Chondrocyte (in vitro differentiated cells): ENCODE measurements around the gene GRIN2D. TPM values are rescaled to one million over a fixed set of nuclear protein-coding genes. Genes with fewer than 3 reads are reported as not detected.
"Not testable (repeated sequence)": the region's sequence is repeated elsewhere in the genome, so short reads cannot be mapped to it uniquely, and the experiment has no call there.

Source experiments
- DNase-seq: peaks from one replicate; pipeline ENCODE4 v3.0.0; 2021; ENCODE audit warnings: mixed read lengths, low spot score
- H3K27ac Mint-ChIP-seq: one replicate; pipeline ENCODE4 v1.8.0; 2021; ENCODE audit warnings: mild to moderate bottlenecking, moderate library complexity, mixed read lengths; ENCODE audit not compliant: unreplicated experiment
- H3K27me3 Mint-ChIP-seq: 2 replicates; pipeline ENCODE4 v1.8.0; 2021; ENCODE audit warnings: low read depth, mixed read lengths
- H3K36me3 Mint-ChIP-seq: 2 replicates; pipeline ENCODE4 v1.8.0; 2021; ENCODE audit warnings: low read depth, mixed read lengths
- H3K4me1 Mint-ChIP-seq: 2 replicates; pipeline ENCODE4 v1.8.0; 2021; ENCODE audit warnings: low read depth, mild to moderate bottlenecking, mixed read lengths
- H3K4me3 Mint-ChIP-seq: one replicate; pipeline ENCODE4 v1.8.0; 2021; ENCODE audit warnings: mild to moderate bottlenecking, moderate library complexity, mixed read lengths; ENCODE audit not compliant: unreplicated experiment
- H3K9me3 Mint-ChIP-seq: 2 replicates; pipeline ENCODE4 v1.8.0; 2021; ENCODE audit warnings: low read depth, mixed read lengths
- total RNA-seq: library from RNA; stranded (reverse); gene quantifications from 3 replicates; pipeline ENCODE4 v1.2.1, GENCODE V29; 2021
- TF ChIP-seq, protein P1 (sequence below): fragments of 200-600 bp; sonication (generic); IDR thresholded peaks from 2 replicates; pipeline ENCODE4 v1.5.0; 2021; ENCODE audit warnings: antibody characterized with exemption, mild to moderate bottlenecking, moderate library complexity

The GRIN2D gene
- total RNA-seq, 1 donor from 2014 or later, result 4.9 TPM

GRCh38 chr19:48391100-48392005 lies 2.1 kb upstream of the GRIN2D start, which contains the start of gene KDELR1:
TSS of gene KDELR1 (minus strand) at chr19:48391551. CDS start at chr19:48391358, 193 bp downstream.
- DNase-seq, result no peak
- no peaks in the 10 kb centered on the region for H3K9me3 Mint-ChIP-seq
- peaks cover 41% of the 10 kb centered on the region for H3K4me1 Mint-ChIP-seq
- H3K4me3 Mint-ChIP-seq, result peak within 1 kb of the TSS; percentile 89
- peaks cover 12% of the 10 kb centered on the region for H3K36me3 Mint-ChIP-seq
- peak within 1 kb of the TSS; percentile 96 for H3K27ac Mint-ChIP-seq
- TF ChIP-seq, protein P1, sequence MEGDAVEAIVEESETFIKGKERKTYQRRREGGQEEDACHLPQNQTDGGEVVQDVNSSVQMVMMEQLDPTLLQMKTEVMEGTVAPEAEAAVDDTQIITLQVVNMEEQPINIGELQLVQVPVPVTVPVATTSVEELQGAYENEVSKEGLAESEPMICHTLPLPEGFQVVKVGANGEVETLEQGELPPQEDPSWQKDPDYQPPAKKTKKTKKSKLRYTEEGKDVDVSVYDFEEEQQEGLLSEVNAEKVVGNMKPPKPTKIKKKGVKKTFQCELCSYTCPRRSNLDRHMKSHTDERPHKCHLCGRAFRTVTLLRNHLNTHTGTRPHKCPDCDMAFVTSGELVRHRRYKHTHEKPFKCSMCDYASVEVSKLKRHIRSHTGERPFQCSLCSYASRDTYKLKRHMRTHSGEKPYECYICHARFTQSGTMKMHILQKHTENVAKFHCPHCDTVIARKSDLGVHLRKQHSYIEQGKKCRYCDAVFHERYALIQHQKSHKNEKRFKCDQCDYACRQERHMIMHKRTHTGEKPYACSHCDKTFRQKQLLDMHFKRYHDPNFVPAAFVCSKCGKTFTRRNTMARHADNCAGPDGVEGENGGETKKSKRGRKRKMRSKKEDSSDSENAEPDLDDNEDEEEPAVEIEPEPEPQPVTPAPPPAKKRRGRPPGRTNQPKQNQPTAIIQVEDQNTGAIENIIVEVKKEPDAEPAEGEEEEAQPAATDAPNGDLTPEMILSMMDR, result peak; percentile 87
- H3K27me3 Mint-ChIP-seq, result no peaks in the 10 kb centered on the region

DNA sequence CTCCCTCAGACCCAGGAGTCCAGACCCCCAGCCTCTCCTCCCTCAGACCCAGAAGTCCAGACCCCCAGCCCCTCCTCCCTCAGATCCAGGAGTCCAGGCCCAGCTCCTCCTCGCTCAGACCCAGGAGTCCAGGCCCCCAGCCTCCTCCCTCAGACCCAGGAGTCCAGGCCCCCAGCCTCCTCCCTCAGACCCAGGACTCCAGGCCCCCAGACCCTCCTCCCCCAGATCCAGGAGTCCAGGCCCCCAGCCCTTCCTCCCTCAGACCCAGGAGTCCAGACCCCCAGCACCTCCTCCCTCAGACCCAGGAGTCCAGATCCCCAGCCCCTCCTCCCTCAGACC lies 1.5 kb upstream of the GRIN2D start:
- H3K4me3 Mint-ChIP-seq, H3K9me3 Mint-ChIP-seq, H3K27ac Mint-ChIP-seq, H3K27me3 Mint-ChIP-seq, DNase-seq: not testable (repeated sequence)
- Mint-ChIP-seq H3K4me1 (peaks cover 43% of the 10 kb centered on the region), H3K36me3 (peaks cover 11% of the 10 kb centered on the region)

- DNase-seq, result no peak
- Mint-ChIP-seq H3K4me1 (peaks cover 52% of the 10 kb centered on the region), H3K4me3 (no peak overlapping the region), H3K27ac (no peak overlapping the region), H3K27me3 (no peaks in the 10 kb centered on the region), H3K36me3 (peaks cover 5% of the 10 kb centered on the region), H3K9me3 (no peaks in the 10 kb centered on the region)
- TF ChIP-seq, protein P1, result no peak
Measured at GRCh38 chr19:48392860-48393558, 459 bp upstream of the GRIN2D start.

DNA sequence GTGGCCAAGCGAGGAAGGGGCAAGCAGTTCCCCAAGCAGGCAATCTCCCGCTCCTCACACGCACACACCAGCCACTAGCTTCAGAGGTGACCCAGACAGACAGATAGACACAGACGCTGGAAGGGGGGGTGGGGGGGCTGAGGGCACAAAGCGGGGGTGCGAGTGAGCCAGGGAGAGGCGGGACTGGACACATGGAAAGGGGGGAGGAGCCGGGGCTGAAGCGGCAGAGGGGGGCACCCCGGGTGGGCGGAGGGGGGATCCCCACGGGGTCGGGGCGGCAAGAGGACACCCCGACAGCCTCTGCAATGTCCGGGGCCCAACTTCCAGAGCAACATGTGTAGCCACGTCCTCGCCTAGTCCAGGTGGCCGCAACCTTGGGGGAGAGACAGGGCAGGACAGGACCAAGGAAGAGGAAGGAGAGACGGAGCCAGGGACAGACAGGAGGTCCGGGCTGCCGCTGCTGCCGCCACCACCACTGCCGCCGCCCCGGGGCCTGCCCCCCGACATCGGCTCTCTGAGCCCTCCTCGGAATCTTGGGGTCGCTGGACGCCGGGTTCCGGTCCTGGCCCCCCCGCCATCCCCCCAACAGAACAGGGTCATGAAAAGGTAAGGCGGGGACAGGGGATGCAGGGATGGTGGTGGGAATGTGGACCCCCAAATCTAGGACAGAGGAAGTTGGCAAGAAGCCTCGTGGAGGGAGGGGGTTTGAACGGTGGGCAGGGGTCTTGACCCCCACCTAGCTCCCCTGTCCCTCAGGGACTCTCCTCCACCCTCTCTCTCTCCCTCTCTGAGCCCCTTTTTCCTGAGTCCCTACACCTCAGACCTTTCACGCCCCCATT lies 1.1 kb downstream of the GRIN2D start:
- Mint-ChIP-seq H3K36me3 (no peaks in the 10 kb centered on the region), H3K27ac (peak overlapping the region; percentile 49), H3K4me3 (peak overlapping the region; percentile 77), H3K9me3 (no peaks in the 10 kb centered on the region), H3K4me1 (peaks cover 46% of the 10 kb centered on the region), H3K27me3 (no peaks in the 10 kb centered on the region)
- TF ChIP-seq, protein P1, result no peak
- no peak for DNase-seq

DNA sequence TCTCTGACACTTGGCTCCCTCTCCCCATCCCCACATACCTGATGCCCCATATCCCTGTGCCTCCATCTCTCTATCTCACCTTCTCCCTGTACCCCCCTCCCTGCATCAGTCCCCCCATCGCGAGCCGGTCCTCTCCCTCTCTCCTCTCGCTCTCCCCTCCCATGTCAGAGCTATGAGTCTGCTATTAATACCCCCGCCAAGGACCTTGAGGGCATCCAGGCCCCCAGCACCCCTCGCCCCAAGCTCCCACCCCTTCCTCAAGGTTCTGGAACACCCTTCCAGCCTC lies 1.6 kb downstream of the GRIN2D start:
- Mint-ChIP-seq H3K36me3 (no peaks in the 10 kb centered on the region), H3K9me3 (no peaks in the 10 kb centered on the region), H3K27ac (no peak overlapping the region), H3K4me3 (peak overlapping the region; percentile 16), H3K4me1 (peaks cover 47% of the 10 kb centered on the region), H3K27me3 (no peaks in the 10 kb centered on the region)
- DNase-seq, result no peak
- TF ChIP-seq, protein P1, result no peak
